BLaER1 treated with 17β-estradiol and CSF1 and Interleukin-3, amounts not matched to agents 10 nM and 100 nM (cell line): Measurements from ENCODE around the gene IKZF2.

Experiments
- H3K27ac ChIP-seq, 11 experiments: shearing (Covaris generic); formaldehyde crosslinking; 2 replicates each; pipeline ENCODE4 v1.8.1; 2022
- H3K27me3 ChIP-seq, 11 experiments: shearing (Covaris generic); formaldehyde crosslinking; 2 replicates each; pipeline ENCODE4 v1.8.1; 2022
- H3K36me3 ChIP-seq, 11 experiments: shearing (Covaris generic); formaldehyde crosslinking; 2 replicates each; pipeline ENCODE4 v1.8.1; 2022
- H3K4me1 ChIP-seq, 10 experiments: shearing (Covaris generic); formaldehyde crosslinking; 2 replicates each; pipeline ENCODE4 v1.8.1; 2022
- H3K4me2 ChIP-seq, 11 experiments: shearing (Covaris generic); formaldehyde crosslinking; 2 replicates each; pipeline ENCODE4 v1.8.1; 2022
- H3K4me3 ChIP-seq, 10 experiments: shearing (Covaris generic); formaldehyde crosslinking; 2 replicates each; pipeline ENCODE4 v1.8.1; 2022
- H3K9ac ChIP-seq, 11 experiments: shearing (Covaris generic); formaldehyde crosslinking; 2 replicates each; pipeline ENCODE4 v1.8.1; 2022
- H3K9me3 ChIP-seq, 11 experiments: shearing (Covaris generic); formaldehyde crosslinking; replicated peaks in 1 of 11; 2 replicates each; pipeline ENCODE4 v1.8.1; 2022
- H4K20me1 ChIP-seq, 11 experiments: shearing (Covaris generic); formaldehyde crosslinking; 2 replicates each; pipeline ENCODE4 v1.8.1; 2022
- Cebpa-rat ChIP-seq, 11 experiments: shearing (Covaris generic); IDR thresholded peaks; 2 replicates each; pipeline ENCODE4 v1.8.1; 2022

The IKZF2 gene

DNA sequence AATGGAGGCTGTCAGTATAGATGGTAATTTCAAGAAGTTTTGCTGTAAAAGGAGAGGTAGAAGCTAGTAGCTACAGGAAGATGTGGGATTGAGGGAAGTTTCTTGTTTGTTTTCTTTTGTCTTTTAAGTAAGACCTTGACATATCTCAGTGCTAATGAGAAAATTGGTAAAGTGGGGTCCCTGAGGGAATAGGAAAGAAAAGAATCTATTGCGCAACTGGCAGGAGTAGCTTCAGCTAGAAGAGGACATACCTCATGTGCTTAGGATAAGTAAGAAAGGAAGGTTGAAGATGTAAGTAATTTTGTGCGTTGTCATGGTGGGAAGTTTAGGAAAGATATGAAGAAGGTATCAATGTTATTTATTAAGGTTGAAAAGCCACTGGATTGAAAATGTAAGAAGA is 8.4 kb upstream of the IKZF2 start:
- no peak overlapping the region for H3K4me3 ChIP-seq
- H3K36me3 ChIP-seq: no peaks in the 10 kb centered on the region
- H3K9ac ChIP-seq: no peak overlapping the region

DNA sequence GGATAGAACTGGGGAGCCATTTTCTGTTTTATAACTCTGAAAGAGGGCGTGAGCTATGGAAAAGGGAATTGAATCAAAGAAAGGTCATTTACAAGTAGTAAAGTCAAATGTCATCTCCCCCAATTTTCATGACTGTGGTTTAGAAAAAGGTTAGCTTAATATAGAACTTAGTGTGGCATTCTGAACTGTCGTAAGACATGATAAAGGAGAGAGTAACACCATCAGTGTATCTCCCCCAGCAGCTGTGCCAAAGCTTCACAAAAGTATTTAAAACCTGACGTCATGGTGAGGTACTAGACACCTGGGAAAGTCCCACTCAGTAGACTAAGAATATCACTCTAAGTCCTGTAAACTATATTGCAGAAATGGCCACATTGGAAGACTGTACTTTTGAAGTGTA is 5.8 kb upstream of the IKZF2 start:
- Histone ChIP-seq H3K4me1 (peaks cover 0 to 17% (median 11%) of the 10 kb centered on the region in 10 experiments; a peak in 14 of 20 replicates), H4K20me1 (no peaks in the 10 kb centered on the region), H3K36me3 (no peaks in the 10 kb centered on the region), H3K27ac (no peak overlapping the region), H3K4me2 (no peak overlapping the region), H3K27me3 (peaks cover 0 to 12% (median 6%) of the 10 kb centered on the region in 11 experiments; a peak in 11 of 22 replicates), H3K9me3 (no peaks in the 10 kb centered on the region), H3K9ac (no peak overlapping the region), H3K4me3 (no peak overlapping the region)
- no peak for TF ChIP-seq Cebpa-rat (IDR thresholded peaks at IDR 0.05)

More for the DNA sequence above, 8.4 kb upstream of the IKZF2 start:
- peak in 6 of 11 experiments; percentile 42 to 76 (median 66); a peak in 6 of 22 replicates for TF ChIP-seq Cebpa-rat (IDR thresholded peaks at IDR 0.05)
- no peaks in the 10 kb centered on the region for H4K20me1 ChIP-seq
- H3K4me2 ChIP-seq: no peak overlapping the region
- no peaks in the 10 kb centered on the region for H3K27me3 ChIP-seq
- peaks cover 0 to 7% (median 0%) of the 10 kb centered on the region in 10 experiments; a peak in 1 of 20 replicates for H3K4me1 ChIP-seq
- H3K27ac ChIP-seq: no peak overlapping the region
- H3K9me3 ChIP-seq: no peaks in the 10 kb centered on the region

GRCh38 chr2:213156717-213157116 is 5.3 kb upstream of the IKZF2 start:
- H3K27ac ChIP-seq: no peak overlapping the region
- H3K9ac ChIP-seq: no peak overlapping the region
- H3K9me3 ChIP-seq: no peaks in the 10 kb centered on the region
- TF ChIP-seq Cebpa-rat (IDR thresholded peaks at IDR 0.05): no peak
- no peaks in the 10 kb centered on the region for H3K36me3 ChIP-seq
- H4K20me1 ChIP-seq: no peaks in the 10 kb centered on the region
- H3K4me3 ChIP-seq: no peak overlapping the region
- H3K27me3 ChIP-seq: peaks cover 0 to 16% (median 9%) of the 10 kb centered on the region in 11 experiments; a peak in 11 of 22 replicates
- H3K4me1 ChIP-seq: peaks cover 0 to 17% (median 11%) of the 10 kb centered on the region in 10 experiments; a peak in 14 of 20 replicates
- H3K4me2 ChIP-seq: no peak overlapping the region

GRCh38 chr2:213152888-213153287 is 1.5 kb upstream of the IKZF2 start:
- H3K4me1 ChIP-seq: peaks cover 12 to 32% (median 26%) of the 10 kb centered on the region in 10 experiments
- peak overlapping the region in 10 of 11 experiments; percentile 74 to 85 (median 83); a peak in 18 of 22 replicates for H3K9ac ChIP-seq
- H3K27ac ChIP-seq: peak overlapping the region in 5 of 11 experiments; percentile 71 to 83 (median 77); a peak in 7 of 22 replicates
- peak overlapping the region; percentile 69 to 90 (median 86) for H3K4me2 ChIP-seq
- peak overlapping the region; percentile 72 to 92 (median 82) for H3K4me3 ChIP-seq
- peaks cover 0 to 24% (median 11%) of the 10 kb centered on the region in 11 experiments; a peak in 11 of 22 replicates for H3K27me3 ChIP-seq
- no peaks in the 10 kb centered on the region for H4K20me1 ChIP-seq
- H3K36me3 ChIP-seq: no peaks in the 10 kb centered on the region
- no peak for TF ChIP-seq Cebpa-rat (IDR thresholded peaks at IDR 0.05)
- H3K9me3 ChIP-seq: no peaks in the 10 kb centered on the region

DNA sequence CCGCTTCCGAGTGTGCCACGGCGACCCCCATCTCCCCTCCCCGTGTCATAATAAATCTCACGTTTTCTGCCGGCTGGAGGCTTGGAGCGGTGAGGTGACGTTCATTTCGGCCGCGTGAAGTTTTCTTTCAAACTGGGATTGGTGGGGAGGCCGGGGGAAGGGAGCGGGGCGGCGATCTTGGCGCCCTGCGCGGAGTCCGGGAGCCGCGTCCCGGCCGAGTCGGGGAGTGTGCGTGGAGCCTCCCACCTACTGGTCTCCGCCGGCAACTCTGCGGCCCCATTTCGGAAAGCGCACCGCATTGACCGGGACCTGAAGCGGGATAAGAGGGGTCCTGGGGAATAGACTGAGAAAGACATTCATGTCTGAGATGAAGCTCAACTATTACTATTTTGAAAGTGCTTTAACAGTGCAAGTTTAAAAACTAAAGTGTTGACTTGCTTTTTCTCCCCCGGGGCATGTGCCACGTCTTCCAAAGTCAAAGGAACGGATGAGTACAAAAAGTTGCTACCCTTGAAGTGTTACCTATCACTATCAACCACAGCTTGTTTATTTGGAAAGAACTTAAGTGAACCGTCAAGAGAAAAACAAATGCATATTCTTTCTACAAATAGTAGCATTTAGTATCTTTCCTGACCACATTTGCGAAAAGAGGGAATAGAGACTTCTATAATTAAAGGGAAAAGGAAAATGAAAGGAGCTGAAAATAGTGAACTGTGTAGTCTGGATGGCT is 818 bp upstream of the IKZF2 start:
- Histone ChIP-seq H3K9me3 (no peaks in the 10 kb centered on the region), H3K4me2 (peak overlapping the region; percentile 69 to 90 (median 86)), H3K27me3 (peaks cover 0 to 24% (median 11%) of the 10 kb centered on the region in 11 experiments; a peak in 11 of 22 replicates), H3K4me3 (peak overlapping the region; percentile 72 to 92 (median 82)), H4K20me1 (no peaks in the 10 kb centered on the region), H3K27ac (peak overlapping the region; percentile 64 to 83 (median 72); a peak in 21 of 22 replicates), H3K36me3 (no peaks in the 10 kb centered on the region), H3K4me1 (peaks cover 12 to 37% (median 31%) of the 10 kb centered on the region in 10 experiments), H3K9ac (peak overlapping the region; percentile 74 to 85 (median 83))
- no peak for TF ChIP-seq Cebpa-rat (IDR thresholded peaks at IDR 0.05)

- H3K4me1 ChIP-seq: peaks cover 12 to 43% (median 32%) of the 10 kb centered on the region in 10 experiments
- H3K4me3 ChIP-seq: peak overlapping the region; percentile 72 to 92 (median 82)
- no peak for TF ChIP-seq Cebpa-rat (IDR thresholded peaks at IDR 0.05)
- no peaks in the 10 kb centered on the region for H4K20me1 ChIP-seq
- peak overlapping the region; percentile 74 to 94 (median 84) for H3K4me2 ChIP-seq
- peaks cover 0 to 24% (median 11%) of the 10 kb centered on the region in 11 experiments; a peak in 11 of 22 replicates for H3K27me3 ChIP-seq
- peak overlapping the region; percentile 74 to 85 (median 83) for H3K9ac ChIP-seq
- H3K36me3 ChIP-seq: no peaks in the 10 kb centered on the region
- H3K9me3 ChIP-seq: no peaks in the 10 kb centered on the region
- peak overlapping the region; percentile 31 to 83 (median 71); a peak in 17 of 22 replicates for H3K27ac ChIP-seq
Observed at GRCh38 chr2:213150315-213151097, 906 bp downstream of the IKZF2 start.

DNA sequence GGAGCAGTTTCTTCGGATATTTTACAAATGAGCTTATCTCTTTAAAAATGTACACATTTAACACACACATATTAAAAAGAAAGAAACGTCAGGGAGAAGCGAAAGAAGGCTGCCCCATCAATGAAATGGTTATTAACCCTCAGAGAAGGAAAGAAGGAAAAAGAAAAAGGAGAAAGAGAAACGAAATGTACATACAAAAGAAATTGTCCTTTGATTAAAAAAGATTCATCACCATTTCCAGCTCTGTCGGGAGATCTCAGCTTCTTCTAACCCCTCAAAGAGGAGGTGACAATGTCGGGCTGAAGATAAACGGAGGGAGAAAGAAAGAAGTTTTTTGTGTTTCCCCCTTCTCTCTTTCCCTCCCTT is 1.5 kb downstream of the IKZF2 start:
- H3K27me3 ChIP-seq: peaks cover 0 to 24% (median 11%) of the 10 kb centered on the region in 11 experiments; a peak in 11 of 22 replicates
- H3K4me2 ChIP-seq: peak overlapping the region; percentile 74 to 94 (median 84)
- no peaks in the 10 kb centered on the region for H3K9me3 ChIP-seq
- peak overlapping the region; percentile 58 to 92 (median 82) for H3K4me3 ChIP-seq
- no peaks in the 10 kb centered on the region for H3K36me3 ChIP-seq
- no peak for TF ChIP-seq Cebpa-rat (IDR thresholded peaks at IDR 0.05)
- peak overlapping the region; percentile 49 to 85 (median 76) for H3K9ac ChIP-seq
- H3K27ac ChIP-seq: peak overlapping the region; percentile 17 to 58 (median 42); a peak in 11 of 22 replicates
- no peaks in the 10 kb centered on the region for H4K20me1 ChIP-seq
- peaks cover 12 to 44% (median 33%) of the 10 kb centered on the region in 10 experiments for H3K4me1 ChIP-seq

GRCh38 chr2:213149294-213149875 is 2.0 kb downstream of the IKZF2 start:
- no peaks in the 10 kb centered on the region for H4K20me1 ChIP-seq
- H3K36me3 ChIP-seq: no peaks in the 10 kb centered on the region
- H3K4me2 ChIP-seq: peak overlapping the region; percentile 74 to 94 (median 84)
- peak overlapping the region; percentile 58 to 92 (median 82) for H3K4me3 ChIP-seq
- H3K9ac ChIP-seq: peak overlapping the region; percentile 49 to 85 (median 76); a peak in 16 of 22 replicates
- peak overlapping the region in 5 of 11 experiments; percentile 20 to 54 (median 31); a peak in 6 of 22 replicates for H3K27ac ChIP-seq
- peaks cover 12 to 44% (median 33%) of the 10 kb centered on the region in 10 experiments for H3K4me1 ChIP-seq
- H3K27me3 ChIP-seq: peaks cover 0 to 24% (median 11%) of the 10 kb centered on the region in 11 experiments; a peak in 11 of 22 replicates
- no peaks in the 10 kb centered on the region for H3K9me3 ChIP-seq
- TF ChIP-seq Cebpa-rat (IDR thresholded peaks at IDR 0.05): no peak
